ENCODE results near the gene ZMIZ1. TPM values are rescaled to one million over a fixed set of nuclear protein-coding genes. Genes with fewer than 3 reads are reported as not detected.
A peak's percentile ranks its signal among the peaks of the same experiment; 100 is the strongest.

The ZMIZ1 gene
- polyA plus RNA-seq, 1 donor from 2014 or later: 26.8 TPM

GRCh38 chr10:79179957-79180309, 111.2 kb downstream of the ZMIZ1 start:
- no peaks in the 10 kb centered on the region for H4K20me1 ChIP-seq (ENCODE audit: insufficient read depth)

GRCh38 chr10:79180414-79181221, 111.9 kb downstream of the ZMIZ1 start:
- no peaks in the 10 kb centered on the region for H3K36me3 ChIP-seq (ENCODE audit: insufficient read depth, low read length)
- no peaks in the 10 kb centered on the region for H4K20me1 ChIP-seq (ENCODE audit: insufficient read depth)
- H3K4me2 ChIP-seq (ENCODE audit: low read length): no peak overlapping the region
- no peaks in the 10 kb centered on the region for H3K9me3 ChIP-seq (ENCODE audit: low read length)
- H3K9me2 ChIP-seq (ENCODE audit: insufficient read depth, low read length): no peaks in the 10 kb centered on the region
- H3F3A ChIP-seq (ENCODE audit: insufficient read depth, low read length, poor library complexity, severe bottlenecking): no peaks in the 10 kb centered on the region
- H3K4me3 ChIP-seq (ENCODE audit: low read length): no peak overlapping the region
- H3K27me3 ChIP-seq (ENCODE audit: insufficient read depth, low read depth, low read length): no peaks in the 10 kb centered on the region
- peaks cover 14% of the 10 kb centered on the region for H3K79me2 ChIP-seq (replicated peaks; ENCODE audit: insufficient read depth, low read length)
- no peak overlapping the region for H2AFZ ChIP-seq (ENCODE audit: low read depth, low read length)
- H3K27ac ChIP-seq (ENCODE audit: low read length): peak overlapping the region; percentile 48
- no peak overlapping the region for H3K9ac ChIP-seq (ENCODE audit: low read length)
- TF ChIP-seq CTCF (IDR thresholded peaks at IDR 0.05; ENCODE audit: poor library complexity, severe bottlenecking): no peak
- no peak for TF ChIP-seq REST (IDR thresholded peaks at IDR 0.05; ENCODE audit: borderline replicate concordance)
- no peak for TF ChIP-seq EZH2 (IDR thresholded peaks at IDR 0.05; ENCODE audit: borderline replicate concordance, insufficient read depth, low read length, poor library complexity, severe bottlenecking)
- no peak for TF ChIP-seq RAD21 (conservative IDR thresholded peaks at IDR 0.05)

More at GRCh38 chr10:79179957-79180309, 111.2 kb downstream of the ZMIZ1 start:
- Histone ChIP-seq H3K27ac (ENCODE audit: low read length) (peak overlapping the region; percentile 48), H3K9ac (ENCODE audit: low read length) (peak overlapping the region; percentile 38), H3K27me3 (ENCODE audit: insufficient read depth, low read depth, low read length) (no peaks in the 10 kb centered on the region), H3K9me2 (ENCODE audit: insufficient read depth, low read length) (no peaks in the 10 kb centered on the region), H3F3A (ENCODE audit: insufficient read depth, low read length, poor library complexity, severe bottlenecking) (no peaks in the 10 kb centered on the region), H3K79me2 (replicated peaks; ENCODE audit: insufficient read depth, low read length) (peaks cover 14% of the 10 kb centered on the region), H3K36me3 (ENCODE audit: insufficient read depth, low read length) (no peaks in the 10 kb centered on the region), H3K4me3 (ENCODE audit: low read length) (peak overlapping the region; percentile 56), H3K9me3 (ENCODE audit: low read length) (no peaks in the 10 kb centered on the region), H3K4me2 (ENCODE audit: low read length) (peak overlapping the region; percentile 41), H2AFZ (ENCODE audit: low read depth, low read length) (no peak overlapping the region)
- no peak for TF ChIP-seq REST (IDR thresholded peaks at IDR 0.05; ENCODE audit: borderline replicate concordance)
- no peak for TF ChIP-seq TAF1 (IDR thresholded peaks at IDR 0.05; ENCODE audit: low read depth)
- TF ChIP-seq RAD21 (conservative IDR thresholded peaks at IDR 0.05): no peak
- no peak for TF ChIP-seq CTCF (IDR thresholded peaks at IDR 0.05; ENCODE audit: poor library complexity, severe bottlenecking)
- no peak for TF ChIP-seq EZH2 (IDR thresholded peaks at IDR 0.05; ENCODE audit: borderline replicate concordance, insufficient read depth, low read length, poor library complexity, severe bottlenecking)
- TF ChIP-seq EP300 (conservative IDR thresholded peaks at IDR 0.05; ENCODE audit: poor library complexity, severe bottlenecking): no peak
- no peak for TF ChIP-seq POLR2AphosphoS5 (IDR thresholded peaks at IDR 0.05)
- no peak for TF ChIP-seq MXI1 (conservative IDR thresholded peaks at IDR 0.05; ENCODE audit: poor library complexity, severe bottlenecking)
- TF ChIP-seq SMC3 (conservative IDR thresholded peaks at IDR 0.05; ENCODE audit: poor library complexity): no peak
